HG02642 (cell line): ENCODE data around the gene TNFAIP8L3.
A peak's percentile ranks its signal among the peaks of the same experiment; 100 is the strongest.

Experiments used
- ATAC-seq: cut with Tn5 transposase; IDR thresholded peaks from one replicate; pipeline ENCODE4 v1.9.1; 2021; ENCODE audit warnings: mild to moderate bottlenecking; ENCODE audit not compliant: unreplicated experiment, poor library complexity

The TNFAIP8L3 gene

GRCh38 chr15:51092480-51093040, 2.1 kb downstream of the TNFAIP8L3 start:
- ATAC-seq: no peak

GRCh38 chr15:51090753-51091152, 4.0 kb downstream of the TNFAIP8L3 start:
- no peak for ATAC-seq

- no peak for ATAC-seq
These were observed 4.8 kb downstream of the TNFAIP8L3 start for GRCh38 chr15:51089699-51090453.

- no peak for ATAC-seq
These were observed 5.7 kb downstream of the TNFAIP8L3 start for GRCh38 chr15:51089041-51089440.

GRCh38 chr15:51088585-51088984, 6.1 kb downstream of the TNFAIP8L3 start:
- ATAC-seq: no peak

GRCh38 chr15:51087513-51087912, 7.2 kb downstream of the TNFAIP8L3 start:
- no peak for ATAC-seq

- ATAC-seq: no peak
These were observed 8.3 kb downstream of the TNFAIP8L3 start for GRCh38 chr15:51086409-51086808.

GRCh38 chr15:51085764-51086163, 8.9 kb downstream of the TNFAIP8L3 start:
- no peak for ATAC-seq

GRCh38 chr15:51083641-51084166, 11.0 kb downstream of the TNFAIP8L3 start:
- no peak for ATAC-seq

GRCh38 chr15:51082246-51082645, 12.5 kb downstream of the TNFAIP8L3 start:
- ATAC-seq: no peak

GRCh38 chr15:51080286-51080685, 14.4 kb downstream of the TNFAIP8L3 start:
- no peak for ATAC-seq

- ATAC-seq: no peak
These were observed 15.5 kb downstream of the TNFAIP8L3 start for GRCh38 chr15:51079226-51079625.

- ATAC-seq: peak; percentile 72
These were observed 17.2 kb downstream of the TNFAIP8L3 start for GRCh38 chr15:51077221-51078153.

- ATAC-seq: no peak
These were observed 18.0 kb downstream of the TNFAIP8L3 start for GRCh38 chr15:51076524-51077220.

GRCh38 chr15:51075826-51076523, 18.7 kb downstream of the TNFAIP8L3 start:
- no peak for ATAC-seq

- ATAC-seq: no peak
These were observed 19.3 kb downstream of the TNFAIP8L3 start for GRCh38 chr15:51075364-51075763.

- no peak for ATAC-seq
These were observed 19.8 kb downstream of the TNFAIP8L3 start for GRCh38 chr15:51074926-51075325.

GRCh38 chr15:51071578-51071977, 23.1 kb downstream of the TNFAIP8L3 start:
- ATAC-seq: no peak

- no peak for ATAC-seq
These were observed 24.7 kb downstream of the TNFAIP8L3 start for GRCh38 chr15:51069983-51070382.

GRCh38 chr15:51067510-51067909, 27.2 kb downstream of the TNFAIP8L3 start:
- ATAC-seq: no peak
